Effector CD8-positive, alpha-beta T cell (primary cell): ENCODE results near the gene RNF26.

ENCODE experiments used
- DNase-seq: peaks from one replicate; lab custom pipeline; 2025; lab: John Stamatoyannopoulos, UW

RNF26 gene

GRCh38 chr11:119355091-119355843 is 20.9 kb downstream of the RNF26 start:
- DNase-seq, result no peak

- DNase-seq, result peak; percentile 54
Observed at GRCh38 chr11:119356349-119357031, 22.2 kb downstream of the RNF26 start.

- DNase-seq, result no peak
Observed at GRCh38 chr11:119357074-119357473, 22.7 kb downstream of the RNF26 start.

DNA sequence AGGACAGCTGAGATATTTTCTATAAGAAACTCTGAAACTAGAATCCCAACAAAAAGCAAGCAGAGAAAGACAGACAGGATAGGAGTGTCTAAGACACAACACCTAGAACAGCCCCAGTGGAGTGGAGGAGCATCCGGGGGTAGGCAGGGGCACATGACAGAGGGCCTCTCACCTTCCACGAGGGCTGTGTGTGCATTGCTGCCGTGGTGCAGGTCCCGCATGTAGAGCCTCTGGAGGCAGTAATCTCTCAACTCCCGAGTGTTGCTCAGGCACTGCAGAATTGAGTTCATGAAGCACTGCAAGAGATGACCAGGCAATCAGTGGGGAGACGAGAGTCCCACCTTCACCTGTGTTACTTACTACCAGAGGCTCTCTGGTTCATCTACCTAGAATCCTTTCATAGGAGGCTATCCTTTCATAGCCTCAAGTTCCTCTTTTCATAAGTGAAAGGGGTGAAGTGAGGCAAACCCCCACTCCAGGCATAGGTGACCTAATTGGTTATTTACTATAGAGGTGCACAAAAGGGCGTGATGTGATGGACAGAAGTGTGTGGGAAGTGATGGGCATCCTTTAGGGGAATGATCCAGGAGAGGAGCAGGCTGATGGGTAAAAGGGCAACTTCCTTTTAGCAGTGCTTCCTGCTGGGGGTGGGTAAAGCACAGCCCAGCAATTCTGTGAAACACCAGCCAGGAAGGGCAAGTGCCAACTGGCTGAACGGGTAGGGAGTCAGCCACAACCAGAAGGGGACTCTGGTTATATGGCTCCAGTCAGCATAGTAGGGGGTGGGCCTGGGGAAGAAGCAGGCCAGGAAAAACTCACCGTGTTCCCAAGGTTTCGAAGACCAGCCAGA is 25.3 kb downstream of the RNF26 start:
- DNase-seq, result no peak

- no peak for DNase-seq
Observed at GRCh38 chr11:119361056-119361787, 26.9 kb downstream of the RNF26 start.

DNA sequence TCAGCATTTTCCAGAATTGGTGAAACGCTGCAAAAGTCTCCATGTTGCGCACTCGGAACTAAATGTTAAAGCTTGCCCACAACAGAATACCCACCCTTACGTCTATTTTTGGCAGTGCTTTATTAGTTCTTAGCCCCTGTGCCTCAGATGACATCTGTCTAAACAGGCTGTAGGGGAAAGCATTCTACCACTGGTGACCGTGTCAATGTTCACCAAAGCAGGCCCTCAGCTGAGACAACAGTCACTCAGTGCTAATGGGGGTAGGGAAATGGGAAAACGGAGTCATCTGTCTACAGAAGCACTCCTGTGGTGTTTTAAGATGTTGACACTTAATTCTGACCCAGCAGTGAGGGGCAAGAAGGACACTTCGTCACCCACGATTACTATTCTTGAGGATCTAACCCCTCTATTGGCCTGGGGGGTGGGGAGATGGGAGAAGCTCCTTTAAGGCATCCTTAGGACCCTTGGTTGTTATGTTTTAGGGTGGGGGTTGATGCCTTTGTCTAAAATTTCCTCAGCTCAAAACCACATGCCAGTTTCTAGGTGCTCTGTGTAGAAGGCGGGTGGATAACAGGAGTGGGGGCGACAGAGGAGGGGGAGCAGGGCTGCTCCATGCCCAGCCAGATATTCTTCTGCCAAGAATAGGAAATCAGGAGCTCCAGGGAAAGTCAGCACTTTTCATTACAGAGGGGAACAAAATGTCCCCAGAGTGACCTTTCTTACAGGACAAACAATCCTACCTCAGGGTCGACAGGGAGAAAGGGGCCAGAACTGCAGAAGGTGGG is 27.8 kb downstream of the RNF26 start:
- no peak for DNase-seq

GRCh38 chr11:119362741-119363080 is 28.4 kb downstream of the RNF26 start:
- no peak for DNase-seq

GRCh38 chr11:119363081-119363850 is 28.9 kb downstream of the RNF26 start:
- DNase-seq, result no peak

DNA sequence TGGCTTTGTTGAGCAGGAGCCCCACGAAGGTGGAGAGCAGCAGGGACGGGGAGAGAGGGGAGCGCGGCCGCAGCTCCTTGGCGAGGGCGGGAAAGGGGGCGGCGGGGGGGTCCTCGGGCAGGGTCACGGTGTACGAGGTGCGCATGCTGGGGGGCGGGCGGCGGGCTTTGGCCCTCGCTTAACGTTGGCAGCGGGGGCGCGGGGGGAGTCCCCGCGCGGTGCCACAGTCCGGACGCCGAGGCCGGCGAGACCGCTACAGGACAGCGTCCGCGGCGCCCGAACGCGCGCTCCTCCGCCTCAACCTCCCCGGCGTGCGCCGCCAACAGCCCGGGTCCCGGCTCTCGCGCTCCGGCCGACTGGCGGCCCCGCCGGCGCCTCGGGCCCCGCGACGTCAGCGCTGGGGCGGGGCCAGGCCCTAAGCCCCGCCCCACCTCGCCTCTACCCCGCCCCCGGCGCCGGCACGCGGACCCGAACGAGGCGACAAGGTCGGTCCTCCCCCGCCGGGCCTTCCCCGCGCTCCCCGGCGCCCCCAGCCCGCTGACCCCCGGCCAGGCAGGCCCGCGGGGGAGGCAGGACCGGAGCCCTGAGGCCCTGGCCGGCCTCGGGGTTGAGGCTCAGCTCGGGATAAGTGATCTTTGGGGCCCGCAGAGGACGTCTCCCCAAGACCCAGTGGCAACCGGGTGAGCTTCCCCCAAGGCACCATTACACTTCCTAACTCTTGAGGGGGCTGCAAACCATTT is 29.7 kb downstream of the RNF26 start:
- DNase-seq, result peak; percentile 46

DNA sequence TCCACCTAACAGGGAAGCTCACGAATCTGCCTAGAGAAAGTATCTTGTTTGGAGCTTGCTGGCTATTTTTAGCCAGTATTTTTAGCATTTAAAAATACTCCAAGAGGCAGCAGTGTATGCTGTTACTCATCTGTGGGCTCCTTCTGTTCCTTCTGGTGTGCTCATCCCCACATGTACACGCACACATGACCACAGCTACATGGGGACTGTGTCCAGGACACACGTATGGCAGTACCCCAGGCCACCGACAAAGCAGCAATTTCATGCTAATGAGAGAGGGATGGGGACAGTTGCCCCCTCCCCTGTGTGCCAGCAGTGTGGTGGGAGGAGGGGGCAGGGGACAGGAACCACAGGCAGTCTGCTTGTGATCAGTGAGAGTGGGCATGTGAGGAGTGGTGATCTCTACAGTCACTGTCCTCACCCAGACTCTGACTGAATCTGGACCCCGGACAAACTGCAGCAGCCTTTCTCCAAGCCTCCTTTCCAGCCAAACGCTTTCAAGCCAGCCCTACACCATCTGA is 30.8 kb downstream of the RNF26 start:
- no peak for DNase-seq

DNA sequence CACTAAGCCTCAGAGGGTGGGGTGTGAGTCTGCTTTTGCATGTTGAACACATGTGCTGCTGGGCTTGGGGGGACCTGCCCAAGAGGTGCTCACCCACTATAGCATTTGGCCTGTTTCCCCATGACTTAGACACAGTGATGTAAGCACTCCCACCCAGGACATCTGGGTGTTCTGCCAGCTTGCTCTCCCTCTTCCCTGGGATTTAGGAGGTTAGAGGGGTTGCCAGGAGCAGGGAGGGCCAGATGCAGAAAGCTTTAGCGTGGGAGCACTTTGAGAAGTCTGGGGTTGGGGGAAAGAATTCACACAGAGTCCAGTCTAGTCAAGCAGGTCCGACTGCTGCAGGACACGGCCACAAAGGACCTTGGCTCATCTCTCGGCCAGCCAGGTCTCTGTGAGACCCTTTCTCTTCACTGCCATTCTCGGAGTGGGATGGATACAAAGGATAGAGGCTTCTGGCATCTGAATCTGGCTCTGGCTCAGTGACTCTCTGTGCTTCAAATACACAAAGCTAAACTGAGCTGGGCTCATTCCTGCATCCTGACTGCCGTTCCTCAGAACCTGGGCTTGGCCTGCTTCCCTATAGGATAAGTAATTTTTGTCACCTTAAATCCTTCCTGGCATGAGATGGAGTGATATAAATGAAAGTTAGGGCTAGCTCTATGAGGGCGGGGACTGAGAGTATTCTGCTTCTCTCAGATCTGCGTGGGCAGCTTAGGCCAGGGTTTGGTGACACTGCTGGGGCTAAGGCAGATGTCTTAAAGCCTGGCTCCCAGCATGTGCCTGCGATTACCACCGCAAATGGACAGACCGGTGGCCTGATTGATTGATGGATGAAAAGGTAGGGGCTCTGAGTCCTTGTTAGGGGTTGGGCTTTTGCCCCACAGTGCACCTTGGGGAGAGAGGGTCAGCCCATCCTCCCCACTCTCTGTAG is 32.6 kb downstream of the RNF26 start:
- DNase-seq, result no peak

GRCh38 chr11:119367661-119368120 is 33.4 kb downstream of the RNF26 start:
- DNase-seq, result no peak

DNA sequence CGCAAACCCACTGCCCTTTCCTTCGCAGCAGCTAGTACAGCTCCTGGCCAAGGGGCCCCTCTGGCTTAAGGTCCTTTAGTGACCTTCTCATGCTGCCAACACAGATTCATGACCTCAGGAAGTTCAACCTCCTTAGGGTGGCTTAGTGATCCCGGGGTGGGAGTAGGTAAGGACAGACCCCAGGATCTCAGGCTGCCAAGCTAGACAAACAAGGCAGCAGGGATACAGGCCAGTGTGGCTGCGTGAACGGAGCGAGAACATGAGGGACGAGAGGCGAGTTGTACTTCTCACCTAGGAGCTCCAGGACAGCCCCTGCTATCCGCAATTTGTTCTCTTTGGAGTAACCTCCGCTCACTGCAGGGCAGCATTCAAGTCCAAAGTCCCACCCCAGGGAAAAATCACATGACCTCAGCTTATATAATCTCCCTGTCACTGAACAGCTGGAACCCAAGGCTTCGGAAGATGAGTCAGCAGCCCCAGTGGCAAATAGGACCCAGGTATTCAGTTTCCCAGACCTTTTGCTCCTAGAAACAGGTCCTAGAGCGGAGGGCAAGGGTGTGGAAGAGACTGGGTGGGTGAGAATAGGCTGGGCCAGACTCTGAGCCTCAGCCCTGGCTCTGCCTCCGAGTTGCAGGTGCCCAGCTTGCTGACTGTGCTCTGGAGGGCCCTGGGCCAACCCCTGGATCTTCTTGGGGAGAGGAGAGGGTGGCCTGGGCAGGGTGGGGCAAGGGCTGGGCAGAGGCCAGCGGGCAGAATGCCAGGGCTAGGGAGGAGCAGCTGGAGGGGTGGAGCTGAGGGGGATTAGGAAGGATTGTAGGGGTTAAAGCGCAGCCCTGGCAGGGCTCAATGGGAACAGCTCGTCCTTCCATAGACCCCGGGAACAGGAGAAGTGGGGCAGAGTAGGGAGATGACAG is 34.1 kb downstream of the RNF26 start:
- no peak for DNase-seq

DNA sequence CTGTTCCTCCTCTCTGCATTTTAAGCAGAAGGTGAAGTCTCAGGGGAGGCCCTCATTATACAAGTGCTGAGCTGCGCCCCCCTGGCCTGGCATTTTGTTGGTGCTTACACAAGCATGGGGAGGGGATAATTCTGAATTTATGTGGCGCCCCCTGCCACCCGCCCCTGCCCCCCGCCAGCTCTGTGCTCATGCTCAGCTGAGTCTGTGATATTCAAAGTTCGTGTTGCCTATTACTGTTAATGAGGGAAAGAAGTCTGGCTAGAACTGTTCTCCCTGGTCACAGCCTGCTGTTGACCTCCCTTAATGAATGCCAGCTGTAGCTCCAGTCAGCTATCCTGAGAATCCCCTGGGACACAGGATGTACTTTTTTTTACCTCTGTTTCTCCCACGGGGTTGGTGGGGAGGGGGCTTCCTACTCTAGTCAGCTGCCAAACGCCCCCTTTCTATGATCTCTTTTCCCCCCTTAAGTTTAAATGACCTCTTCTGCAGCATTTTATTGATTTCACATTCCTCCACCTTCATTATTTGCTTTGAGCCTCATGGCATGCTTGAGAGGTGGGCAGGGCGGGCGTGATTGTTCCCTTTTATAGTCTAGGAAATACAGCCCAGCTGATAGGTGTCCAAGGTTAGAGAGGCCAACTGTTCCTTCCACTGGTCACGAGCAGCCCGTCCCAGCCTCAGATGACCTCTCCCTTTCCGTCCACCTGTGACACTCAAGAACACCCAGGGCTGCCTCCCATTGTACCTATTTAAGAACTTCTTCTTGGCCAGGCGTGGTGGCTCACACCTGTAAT is 35.0 kb downstream of the RNF26 start:
- DNase-seq, result no peak

DNA sequence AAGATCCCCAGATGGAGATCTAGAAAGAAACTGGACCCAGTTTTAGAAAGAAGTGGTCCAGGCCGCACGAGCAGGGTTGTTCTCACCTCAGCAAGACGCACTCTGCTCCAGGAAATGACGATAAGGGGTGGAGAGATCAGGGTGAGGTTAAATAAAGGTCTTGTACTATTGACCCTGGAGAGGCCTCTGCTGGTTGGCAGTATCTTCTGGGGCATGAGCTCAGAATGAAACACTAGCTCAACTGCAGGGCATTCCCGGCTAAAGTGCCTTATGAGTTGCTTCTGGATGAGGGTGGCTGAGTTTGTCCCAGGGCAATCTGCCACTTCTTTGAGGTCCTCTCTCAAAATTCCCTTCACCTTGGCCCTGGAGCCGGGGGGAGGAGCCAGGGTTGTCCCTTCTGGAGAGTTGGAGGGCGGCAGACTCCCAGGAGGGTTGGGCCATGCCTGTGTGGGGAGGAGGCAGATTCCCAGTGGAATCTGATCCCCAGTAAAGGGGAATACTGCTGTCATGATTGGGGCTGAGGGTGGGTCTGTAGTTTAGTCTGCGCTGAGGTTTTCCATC is 36.2 kb downstream of the RNF26 start:
- no peak for DNase-seq

- DNase-seq, result no peak
Observed at GRCh38 chr11:119371067-119371601, 36.8 kb downstream of the RNF26 start.
